GM18873 (cell line): ENCODE results near the gene ADAMTS20.

Experiments
- ATAC-seq: cut with Tn5 transposase; IDR thresholded peaks from one replicate; pipeline ENCODE4 v1.9.1; 2021; ENCODE audit warnings: mild to moderate bottlenecking, moderate library complexity, moderate number of reproducible peaks; ENCODE audit not compliant: unreplicated experiment, low FRiP score

ADAMTS20 gene

DNA sequence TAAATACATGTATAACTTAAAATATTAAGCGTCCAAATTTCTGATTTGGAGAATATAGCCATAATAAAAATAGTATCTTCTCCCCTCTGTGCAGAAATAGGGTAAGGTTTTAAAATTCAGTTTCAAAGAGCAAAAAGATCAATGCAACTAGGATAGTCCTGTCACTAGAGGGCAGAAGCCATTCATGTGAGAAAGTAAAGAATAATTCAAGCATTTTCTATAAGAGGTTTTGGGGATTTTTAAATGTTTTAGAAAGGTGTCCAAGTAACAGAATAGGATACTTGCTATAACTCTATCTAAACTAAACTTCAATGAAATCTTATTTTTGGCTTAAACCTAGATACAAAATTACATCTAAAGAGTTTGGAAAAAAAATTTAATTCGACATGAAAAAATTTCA lies 50.3 kb downstream of the ADAMTS20 start:
- no peak for ATAC-seq

- ATAC-seq = no peak
These were observed 58.7 kb downstream of the ADAMTS20 start for GRCh38 chr12:43493261-43493797.

GRCh38 chr12:43482311-43483085 lies 69.5 kb downstream of the ADAMTS20 start:
- ATAC-seq = no peak

GRCh38 chr12:43480591-43480990 lies 71.4 kb downstream of the ADAMTS20 start:
- ATAC-seq = no peak

DNA sequence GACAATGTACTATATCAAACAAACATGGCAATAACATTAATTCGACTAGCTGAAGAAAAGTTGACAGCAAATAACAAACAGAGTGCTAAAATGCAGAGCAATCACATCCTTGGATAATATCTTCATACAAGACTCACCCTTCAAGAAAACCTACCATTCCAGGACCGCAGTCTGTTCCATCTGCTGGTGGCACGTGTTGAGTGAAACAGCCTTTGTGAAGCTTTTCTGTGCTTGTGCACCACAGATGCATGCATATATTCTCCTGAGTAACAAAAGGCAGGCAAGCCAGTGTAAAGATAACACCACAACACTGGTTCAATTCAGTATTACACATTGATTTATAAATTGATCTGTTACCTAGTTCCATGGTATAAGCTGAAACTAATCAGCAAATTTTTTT lies 89.3 kb downstream of the ADAMTS20 start:
- ATAC-seq = no peak

GRCh38 chr12:43462080-43462479 lies 89.9 kb downstream of the ADAMTS20 start:
- no peak for ATAC-seq

DNA sequence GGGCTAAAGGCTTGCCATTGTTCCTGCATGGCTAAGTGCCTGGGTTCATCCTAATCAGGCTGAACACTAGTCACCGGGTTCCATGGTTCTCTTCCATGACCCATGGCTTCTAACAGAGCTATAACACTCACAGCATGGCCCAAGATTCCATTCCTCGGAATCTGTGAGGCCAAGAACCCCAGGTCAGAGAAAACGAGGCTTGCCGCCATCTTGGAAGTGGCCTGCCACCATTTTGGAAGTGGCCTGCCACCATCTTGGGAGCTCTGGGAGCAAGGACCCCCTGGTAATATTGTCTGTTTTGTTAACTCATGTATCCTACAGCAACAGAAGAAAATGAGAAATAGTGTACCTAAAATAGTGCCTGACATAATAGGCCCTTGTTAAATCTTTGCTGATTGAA lies 92.7 kb downstream of the ADAMTS20 start:
- no peak for ATAC-seq

- no peak for ATAC-seq
These were observed 98.2 kb downstream of the ADAMTS20 start for GRCh38 chr12:43453761-43454160.

GRCh38 chr12:43444940-43445564 lies 107.0 kb downstream of the ADAMTS20 start:
- ATAC-seq = no peak

- no peak for ATAC-seq
These were observed 115.4 kb downstream of the ADAMTS20 start for GRCh38 chr12:43436597-43436996.

DNA sequence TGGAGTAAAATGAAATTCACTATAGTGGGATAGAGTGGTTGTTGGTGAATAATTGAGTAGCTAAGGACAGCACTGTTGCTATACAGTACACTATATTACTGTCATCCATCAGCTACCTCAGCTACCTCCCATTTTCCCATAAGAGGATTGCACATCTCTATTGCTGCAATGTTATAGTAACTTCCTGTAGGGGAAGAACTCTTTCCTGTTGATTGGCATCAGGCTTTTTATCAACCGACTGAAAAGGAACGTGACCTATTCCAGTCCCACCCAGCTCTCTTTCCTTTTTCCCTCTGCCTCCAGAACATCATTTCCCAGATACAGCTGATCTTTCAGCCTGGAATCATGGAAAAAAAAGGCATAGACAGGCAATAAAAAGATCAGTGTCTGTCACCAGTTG lies 117.4 kb downstream of the ADAMTS20 start:
- ATAC-seq = no peak

DNA sequence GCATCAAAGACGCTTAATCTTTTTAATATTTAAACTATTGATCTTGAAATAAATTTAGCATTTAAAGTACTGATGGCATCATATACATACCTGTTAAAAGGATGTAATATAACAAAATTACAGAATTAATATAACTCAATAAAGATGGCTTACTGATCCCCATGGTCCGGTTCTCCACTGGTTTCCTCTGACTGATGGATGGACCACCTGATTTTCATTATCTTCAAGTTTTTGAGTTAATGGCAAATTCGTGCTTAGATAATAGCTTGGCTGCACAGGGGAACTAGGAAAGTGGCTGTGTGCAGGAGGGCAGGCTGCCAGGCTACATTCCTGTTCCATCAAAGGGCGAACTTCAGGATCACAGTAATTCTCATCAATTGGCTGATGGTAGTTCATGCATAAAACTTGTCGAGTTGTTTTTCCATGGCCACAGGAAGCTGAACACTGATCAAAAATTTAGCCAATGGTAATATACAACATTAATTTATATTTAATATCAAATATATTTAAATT lies 123.9 kb downstream of the ADAMTS20 start:
- ATAC-seq = no peak

GRCh38 chr12:43425361-43425760 lies 126.6 kb downstream of the ADAMTS20 start:
- no peak for ATAC-seq

GRCh38 chr12:43416981-43417380 lies 135.0 kb downstream of the ADAMTS20 start:
- no peak for ATAC-seq

- peak; percentile 64 for ATAC-seq
These were observed 144.0 kb downstream of the ADAMTS20 start for GRCh38 chr12:43407816-43408645.

- ATAC-seq = no peak
These were observed 145.2 kb downstream of the ADAMTS20 start for GRCh38 chr12:43406801-43407200.

- ATAC-seq = no peak
These were observed 149.6 kb downstream of the ADAMTS20 start for GRCh38 chr12:43402436-43402835.

DNA sequence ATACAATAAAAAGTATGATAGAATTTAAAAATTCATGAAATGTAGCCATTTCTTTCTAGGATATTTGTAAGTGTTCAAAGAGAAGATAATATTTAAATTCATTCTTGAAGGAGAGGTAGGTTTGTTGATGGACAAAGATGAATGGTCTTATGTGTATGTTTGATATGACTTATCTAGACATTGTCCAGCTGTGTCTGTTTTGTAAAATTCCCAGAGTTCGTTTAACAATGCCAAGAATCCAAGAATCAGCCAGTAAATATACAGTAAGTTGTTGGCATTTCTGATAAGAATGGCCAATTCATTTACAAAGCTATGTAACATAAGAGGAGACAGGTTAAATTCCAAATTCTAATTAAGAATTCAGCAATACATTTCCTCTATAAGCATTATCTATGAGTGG lies 150.9 kb downstream of the ADAMTS20 start:
- no peak for ATAC-seq

DNA sequence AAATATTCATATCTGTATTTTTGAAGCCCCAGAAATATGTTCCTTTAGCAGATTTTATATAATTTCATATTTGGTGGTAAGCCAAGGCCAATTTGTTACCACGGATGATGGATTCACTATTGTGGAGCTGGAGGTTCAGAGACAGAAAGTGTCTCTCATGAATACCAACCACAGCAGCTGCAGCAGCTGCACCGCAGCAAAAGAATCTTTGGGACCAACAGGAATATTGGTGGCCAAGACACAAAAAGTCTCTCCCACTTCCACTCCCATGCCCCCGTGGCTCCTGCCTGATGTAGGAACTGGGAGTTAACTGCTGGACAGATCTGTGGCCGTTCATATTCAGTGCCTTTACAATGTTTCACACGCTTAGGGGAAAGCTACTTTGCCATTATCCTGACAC lies 155.3 kb downstream of the ADAMTS20 start:
- ATAC-seq = no peak

- ATAC-seq = no peak
These were observed 159.9 kb downstream of the ADAMTS20 start for GRCh38 chr12:43392116-43392515.

GRCh38 chr12:43381879-43382278 lies 170.1 kb downstream of the ADAMTS20 start:
- ATAC-seq = no peak
